SKM-1 (cell line): ENCODE results near the gene SCARF1.
A peak's percentile ranks its signal among the peaks of the same experiment; 100 is the strongest.

Source experiments
- DNase-seq: peaks from one replicate; lab custom pipeline; 2025; ENCODE audit not compliant: unreplicated experiment; lab: John Stamatoyannopoulos, UW

Gene SCARF1

DNA sequence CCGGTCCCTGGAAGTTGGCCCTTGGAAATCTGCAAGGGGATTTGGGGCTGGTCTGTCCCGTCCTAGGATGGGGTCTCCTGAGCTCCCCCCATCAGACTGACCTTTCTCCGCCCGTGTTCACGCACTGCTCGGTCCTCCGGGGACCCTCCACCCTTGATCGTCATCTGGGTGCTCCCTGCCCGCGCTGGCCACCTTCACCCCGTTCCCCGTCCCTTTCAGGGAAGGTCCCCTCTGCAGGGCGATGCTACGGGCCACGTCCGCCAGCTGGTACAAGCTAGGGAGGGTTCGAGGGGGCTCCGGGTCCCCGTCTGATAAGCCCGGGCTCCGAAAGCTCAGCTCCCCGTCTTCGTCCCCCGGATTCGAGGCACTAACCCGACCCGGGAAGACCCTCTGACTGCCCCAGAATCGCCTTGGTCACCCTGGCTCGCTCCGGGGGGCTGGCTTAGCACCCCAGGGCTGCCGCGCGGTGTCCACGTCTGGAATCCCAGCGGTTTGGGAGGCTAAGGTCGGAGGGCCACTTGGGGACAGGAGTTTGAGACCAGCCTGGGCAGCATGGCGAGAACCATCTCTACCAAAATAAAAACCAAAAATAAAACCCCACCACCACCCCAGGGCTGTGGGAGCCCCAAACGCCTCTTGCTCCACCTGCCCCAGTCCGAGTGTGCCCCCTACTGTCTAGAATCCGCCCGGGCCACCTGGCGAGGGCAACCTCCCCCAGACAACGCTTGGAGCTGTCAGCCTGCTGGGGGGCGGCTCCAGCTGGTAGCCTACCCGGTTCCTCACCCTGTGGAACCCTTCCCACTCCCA lies 15.8 kb downstream of the SCARF1 start:
- DNase-seq = no peak

- peak; percentile 28 for DNase-seq
Observed at GRCh38 chr17:1628856-1629503, 16.6 kb downstream of the SCARF1 start.

GRCh38 chr17:1627982-1628855 lies 17.3 kb downstream of the SCARF1 start, which contains the start of gene SLC43A2:
SLC43A2 (minus strand) TSS chr17:1628834; CDS start chr17:1627874, 960 bp downstream.
- no peak for DNase-seq

DNA sequence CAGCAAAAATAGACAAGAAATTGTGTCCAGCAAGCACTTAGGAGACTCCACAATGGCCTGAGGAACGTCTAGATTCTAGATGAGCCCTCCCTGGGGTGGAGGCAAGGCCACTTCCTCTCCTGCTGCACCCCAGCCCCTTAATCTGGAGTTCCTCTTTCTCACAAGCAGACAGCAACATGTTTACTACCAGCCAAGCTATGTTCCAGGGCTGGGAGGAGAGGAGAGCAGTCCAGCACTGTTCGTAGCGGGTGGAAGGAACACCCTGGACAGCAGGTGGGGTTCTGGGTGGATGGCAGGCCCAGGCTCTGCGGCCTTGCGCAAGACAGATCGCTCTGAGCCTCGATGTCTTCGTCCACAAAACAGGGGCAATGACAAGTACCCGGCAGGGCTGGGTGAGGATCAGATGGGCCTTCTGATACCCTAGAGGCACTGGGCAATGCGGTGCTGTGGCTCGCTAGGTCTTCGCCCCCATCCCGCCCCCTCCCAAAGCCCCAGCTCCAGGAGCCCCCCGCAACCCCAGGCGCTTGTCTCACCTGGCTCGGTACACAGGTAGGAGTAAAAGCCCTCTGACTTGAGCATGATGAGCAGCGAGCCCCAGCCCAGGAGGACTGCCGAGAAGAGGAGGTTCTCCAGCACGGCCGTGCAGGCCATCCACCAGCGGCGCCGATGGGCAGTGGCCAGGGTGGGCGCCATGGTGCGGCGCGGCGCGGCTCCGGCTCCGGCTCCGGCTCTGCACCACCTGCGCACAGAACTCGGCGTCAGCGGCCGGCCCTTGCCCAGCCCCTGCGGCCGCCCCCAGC lies 18.1 kb downstream of the SCARF1 start:
- DNase-seq = peak; percentile 74

DNA sequence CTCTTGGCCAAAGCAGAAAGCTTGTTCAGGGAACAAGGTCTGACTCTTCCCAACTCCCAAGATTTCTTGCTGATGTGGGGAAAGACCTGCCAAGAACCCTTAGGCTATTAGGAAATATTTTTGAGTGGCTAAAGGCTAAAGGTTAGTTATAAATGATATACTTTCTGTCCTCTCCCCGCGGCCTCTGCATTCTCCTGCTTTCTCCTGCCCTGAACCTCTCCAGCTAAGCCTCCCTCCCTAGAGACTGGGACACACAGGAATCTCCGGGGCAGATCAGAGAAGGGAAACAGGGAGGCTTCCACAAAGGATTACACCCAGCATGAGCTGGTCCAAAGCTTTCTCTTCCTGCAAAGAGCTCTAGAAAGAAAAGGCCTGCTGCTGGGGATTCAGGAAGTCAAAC lies 19.2 kb downstream of the SCARF1 start:
- no peak for DNase-seq

- no peak for DNase-seq
Observed at GRCh38 chr17:1625581-1625980, 20.0 kb downstream of the SCARF1 start.

GRCh38 chr17:1625053-1625452 lies 20.5 kb downstream of the SCARF1 start:
- no peak for DNase-seq

DNA sequence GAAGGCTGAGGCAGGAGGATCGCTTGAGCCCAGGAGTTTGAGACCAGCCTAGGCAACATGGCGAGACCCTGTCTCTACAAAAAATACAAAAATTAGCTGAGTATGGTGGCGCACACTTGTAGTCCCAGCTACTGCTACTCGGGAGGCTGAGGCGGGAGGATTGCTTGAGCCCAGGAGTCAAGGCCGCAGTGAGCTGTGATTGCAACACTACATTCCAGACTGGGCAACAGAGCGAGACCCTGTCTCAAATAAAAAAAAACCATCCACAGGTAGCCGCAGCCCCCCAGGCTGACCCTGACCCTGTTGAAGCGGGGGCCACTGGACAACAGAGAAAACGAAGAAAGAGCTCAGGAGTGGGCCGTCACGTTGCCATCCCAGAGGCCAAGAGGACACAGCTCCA lies 20.9 kb downstream of the SCARF1 start:
- no peak for DNase-seq

DNA sequence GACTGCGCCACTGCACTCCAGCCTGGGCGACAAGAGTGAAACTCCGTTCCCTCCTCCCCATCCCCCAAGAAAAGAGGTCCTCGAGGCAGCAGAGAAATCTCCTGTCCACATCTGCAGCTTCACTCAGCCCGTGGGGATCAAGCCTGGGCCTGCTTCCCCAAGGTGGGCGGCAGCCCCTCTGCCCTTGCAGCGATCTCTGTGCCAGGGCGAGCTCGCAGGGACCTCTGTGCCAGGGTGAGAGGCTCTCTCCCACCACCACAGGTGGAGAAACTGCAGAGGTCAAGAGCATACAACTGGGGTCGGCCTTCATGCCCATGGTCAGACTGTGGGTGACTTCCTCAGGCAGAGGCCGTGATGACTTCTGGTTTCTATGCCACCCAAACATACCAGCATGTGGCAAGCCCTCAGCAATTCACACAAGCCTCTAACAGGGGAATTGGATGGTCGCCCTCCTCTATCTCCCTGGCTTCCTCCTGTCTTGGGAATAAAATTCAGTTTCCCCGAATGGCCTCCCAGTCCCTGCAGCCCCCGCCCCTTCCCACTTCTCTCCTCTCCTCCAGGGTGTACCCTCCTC lies 22.4 kb downstream of the SCARF1 start:
- DNase-seq = no peak

DNA sequence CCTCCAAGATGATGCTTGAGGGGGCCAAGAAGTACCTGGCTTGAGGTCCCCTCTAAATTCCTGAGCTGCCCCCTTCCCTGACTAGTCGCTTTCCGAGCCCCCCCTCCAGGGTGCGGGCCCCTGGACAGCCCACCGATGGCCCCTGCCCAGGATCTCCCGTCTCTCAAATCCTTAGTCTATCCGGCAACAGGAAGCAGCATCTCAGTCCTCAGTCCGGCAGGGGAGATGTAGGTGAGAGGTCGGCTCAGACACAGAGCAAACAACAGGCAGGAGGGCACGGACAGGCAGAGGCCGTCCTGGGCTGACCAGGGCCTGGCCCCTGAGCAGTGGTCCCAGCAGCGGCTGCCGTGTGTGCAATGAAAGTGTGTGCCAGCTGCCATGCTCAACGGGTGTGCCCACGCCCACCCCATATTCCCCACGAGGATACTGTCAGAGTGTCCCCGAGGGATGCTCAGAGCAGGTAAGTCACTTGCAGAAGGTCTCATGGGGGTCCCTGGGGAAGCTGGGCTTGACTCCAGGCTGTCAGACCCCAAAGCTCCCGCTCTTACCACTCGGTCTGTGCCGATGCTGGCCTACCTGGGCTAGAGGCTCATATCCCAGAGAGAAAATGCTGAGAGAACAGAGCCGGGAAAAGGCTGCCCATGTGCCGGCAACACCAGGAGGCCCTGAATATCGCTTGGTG lies 24.1 kb downstream of the SCARF1 start:
- DNase-seq = no peak

DNA sequence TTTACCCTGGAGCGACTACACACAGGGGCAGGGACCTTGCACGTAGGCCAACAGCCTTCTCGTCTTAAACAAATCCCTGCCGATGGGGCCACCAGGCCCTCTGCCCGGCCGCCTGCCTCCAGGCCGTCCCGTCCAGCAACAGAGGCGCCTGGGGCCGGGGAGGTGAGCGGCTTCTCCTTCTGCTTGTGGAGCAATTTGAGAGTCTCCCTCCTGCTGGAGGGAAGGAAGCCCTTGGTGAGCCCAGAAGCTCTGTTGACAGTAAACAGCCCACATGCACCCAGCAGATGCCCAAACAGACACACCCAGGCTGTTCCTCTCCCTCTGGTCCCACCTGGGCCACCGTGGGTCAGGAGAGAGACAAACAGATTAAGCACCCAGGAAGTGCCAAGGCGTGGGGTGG lies 25.0 kb downstream of the SCARF1 start:
- DNase-seq = no peak

GRCh38 chr17:1617620-1618174 lies 27.8 kb downstream of the SCARF1 start:
- DNase-seq = no peak

GRCh38 chr17:1616101-1616500 lies 29.4 kb downstream of the SCARF1 start:
- DNase-seq = no peak

DNA sequence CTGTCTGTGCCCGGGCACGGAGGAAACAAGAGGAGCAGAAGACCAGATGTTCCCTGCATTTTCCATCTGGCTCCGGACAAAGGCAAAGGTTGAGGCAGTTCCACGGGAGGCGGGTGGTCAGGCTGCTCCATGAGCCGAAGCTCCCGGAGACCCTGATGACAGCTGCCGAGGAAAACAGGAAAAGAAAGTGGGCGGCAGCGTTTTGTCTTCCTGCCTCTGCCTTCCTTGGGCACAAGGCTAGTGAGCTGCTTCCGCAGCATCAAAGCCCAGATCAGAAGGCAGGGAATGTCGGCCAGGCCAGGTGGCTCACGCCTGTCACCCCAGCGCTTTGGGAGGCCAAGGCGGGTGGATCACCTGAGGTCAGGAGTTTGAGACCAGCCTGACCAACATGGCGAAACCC lies 33.1 kb downstream of the SCARF1 start:
- no peak for DNase-seq

- no peak for DNase-seq
Observed at GRCh38 chr17:1611715-1612114, 33.8 kb downstream of the SCARF1 start.

GRCh38 chr17:1608676-1609075 lies 36.9 kb downstream of the SCARF1 start:
- DNase-seq = no peak

DNA sequence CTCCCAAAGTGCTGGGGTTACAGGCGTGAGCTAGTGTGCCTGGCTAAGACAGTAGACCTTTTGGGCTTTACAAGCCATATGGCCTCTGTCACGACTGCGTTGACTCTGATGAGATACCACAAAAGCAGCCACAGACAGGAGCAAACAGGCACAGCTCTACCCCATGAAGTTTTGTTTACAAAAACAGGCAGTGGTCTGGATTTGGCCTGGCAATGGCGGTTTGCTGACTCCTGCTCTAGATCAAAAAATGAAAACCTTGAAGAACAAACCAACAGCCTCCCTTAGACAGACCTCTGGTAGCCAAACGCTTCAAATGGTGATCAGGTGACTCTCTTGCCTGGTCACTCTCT lies 37.6 kb downstream of the SCARF1 start:
- no peak for DNase-seq

DNA sequence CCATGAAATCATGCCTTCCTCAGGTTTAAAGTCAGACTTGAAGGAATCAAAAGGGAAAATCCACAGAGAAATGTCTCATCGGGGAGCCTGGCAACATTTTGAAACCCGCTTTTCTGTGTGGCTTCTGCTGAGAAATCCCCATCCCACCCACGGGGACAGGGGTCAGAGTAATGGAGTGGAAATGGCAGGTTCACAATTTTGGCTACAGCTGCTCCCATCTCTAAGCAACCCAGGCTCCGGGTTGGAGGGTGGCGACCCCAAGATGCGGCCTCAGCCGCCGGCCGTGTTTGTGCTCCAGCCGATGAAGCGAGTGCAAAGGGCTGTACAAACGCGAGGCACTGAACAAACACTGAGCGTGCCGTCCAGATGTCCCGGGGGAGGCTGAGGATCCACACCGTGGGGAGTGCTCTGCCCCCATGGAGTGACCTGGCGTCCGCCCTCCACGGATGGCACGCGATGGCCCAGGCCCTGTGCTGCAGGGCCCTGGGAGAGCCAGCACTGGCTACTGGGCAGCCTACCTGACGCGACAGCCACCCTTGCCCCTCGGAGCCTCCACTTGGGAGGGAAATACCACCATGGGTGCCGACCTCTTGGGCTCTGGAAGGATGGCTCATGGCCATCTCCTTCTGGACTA lies 39.1 kb downstream of the SCARF1 start:
- no peak for DNase-seq

- no peak for DNase-seq
Observed at GRCh38 chr17:1605681-1606351, 39.7 kb downstream of the SCARF1 start.
